ENCODE data around the gene PLCB4. TPM values are rescaled to one million over a fixed set of nuclear protein-coding genes. Genes with fewer than 3 reads are reported as not detected.

The PLCB4 gene
- total RNA-seq, 1 donor from 2014 or later = 59.6 TPM

DNA sequence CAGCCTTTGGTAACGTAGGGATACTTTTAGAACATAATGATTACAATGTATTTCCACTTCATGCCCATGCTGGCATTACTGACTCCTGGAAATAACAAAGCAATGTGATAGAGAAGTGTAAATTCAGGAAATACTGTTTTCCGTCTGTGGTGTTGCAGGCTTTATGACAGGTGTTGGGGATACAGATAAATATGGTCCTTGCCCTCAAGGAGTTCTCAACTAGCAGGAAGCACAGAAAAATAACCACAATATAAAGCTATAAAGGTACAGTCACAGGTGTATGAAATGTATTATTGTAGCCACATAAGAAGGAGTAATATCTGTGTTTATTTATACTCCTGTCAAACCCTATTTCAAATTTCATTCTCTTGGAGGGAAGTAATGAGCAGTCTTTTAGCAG lies 432.6 kb downstream of the PLCB4 start:
- DNase-seq (ENCODE audit: low read depth) = no peak
- TF ChIP-seq CTCF (conservative IDR thresholded peaks at IDR 0.05; ENCODE audit: low read depth, low read length) = no peak
- H3K4me3 ChIP-seq (ENCODE audit: low read depth, low read length) = no peak overlapping the region

- H3K4me3 ChIP-seq (ENCODE audit: low read depth, low read length) = no peak overlapping the region
- DNase-seq (ENCODE audit: low read depth) = no peak
- no peak for TF ChIP-seq CTCF (conservative IDR thresholded peaks at IDR 0.05; ENCODE audit: low read depth, low read length)
Measured at GRCh38 chr20:9503526-9504245, 434.8 kb downstream of the PLCB4 start.

GRCh38 chr20:9506280-9506821 lies 437.5 kb downstream of the PLCB4 start:
- no peak for DNase-seq (ENCODE audit: low read depth)

GRCh38 chr20:9506964-9507369 lies 438.1 kb downstream of the PLCB4 start:
- TF ChIP-seq CTCF (conservative IDR thresholded peaks at IDR 0.05; ENCODE audit: low read depth, low read length) = no peak
- no peak for DNase-seq (ENCODE audit: low read depth)
- no peak overlapping the region for H3K4me3 ChIP-seq (ENCODE audit: low read depth, low read length)

More at GRCh38 chr20:9506280-9506821, 437.5 kb downstream of the PLCB4 start:
- H3K4me3 ChIP-seq (ENCODE audit: low read depth, low read length) = no peak overlapping the region
- TF ChIP-seq CTCF (conservative IDR thresholded peaks at IDR 0.05; ENCODE audit: low read depth, low read length) = no peak

DNA sequence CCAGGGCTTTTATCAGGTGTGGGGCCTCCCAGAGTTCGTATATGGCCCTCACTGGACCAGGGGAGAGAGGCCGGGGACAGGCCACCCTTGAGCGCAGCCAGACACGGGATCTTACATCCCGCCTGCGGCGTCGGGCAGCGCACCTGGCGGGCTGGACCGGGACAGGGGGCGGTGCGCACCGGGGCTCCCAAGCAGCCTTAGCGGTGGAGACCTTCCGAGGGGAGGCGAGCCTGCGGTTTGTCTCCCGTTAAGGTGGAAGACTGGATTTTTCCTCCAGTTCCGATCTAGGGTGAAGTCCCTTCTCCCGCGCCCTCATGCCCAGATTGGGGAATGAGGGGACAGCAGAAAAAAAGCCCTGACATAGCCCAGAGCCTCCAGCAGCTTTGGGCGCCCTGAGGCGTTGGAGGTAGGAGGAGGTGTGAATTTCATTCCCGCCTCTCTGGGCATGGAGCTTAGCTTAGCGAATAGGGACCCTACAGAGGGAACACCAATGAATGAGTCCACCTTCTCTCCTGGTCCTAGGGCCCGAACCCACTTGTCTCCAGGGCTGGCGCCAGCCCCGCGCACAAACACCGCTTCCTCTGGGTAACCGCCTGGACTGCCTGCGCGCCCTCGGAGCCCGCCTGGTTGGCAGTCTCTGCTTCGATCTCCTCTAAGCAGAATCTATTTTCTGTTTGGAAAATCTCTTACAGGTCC lies 438.8 kb downstream of the PLCB4 start:
- no peak for TF ChIP-seq CTCF (conservative IDR thresholded peaks at IDR 0.05; ENCODE audit: low read depth, low read length)
- no peak overlapping the region for H3K4me3 ChIP-seq (ENCODE audit: low read depth, low read length)
- DNase-seq (ENCODE audit: low read depth) = no peak

- DNase-seq (ENCODE audit: low read depth) = no peak
- H3K4me3 ChIP-seq (ENCODE audit: low read depth, low read length) = no peak overlapping the region
- TF ChIP-seq CTCF (conservative IDR thresholded peaks at IDR 0.05; ENCODE audit: low read depth, low read length) = no peak
Measured at GRCh38 chr20:9508240-9508661, 439.4 kb downstream of the PLCB4 start.
